Measurements from ENCODE around the gene SART1. TPM values are rescaled to one million over a fixed set of nuclear protein-coding genes. Genes with fewer than 3 reads are reported as not detected.

SART1 gene
- total and polyA plus RNA-seq, 4 donors, result 13.6 to 24.3 (median 15.1) TPM

DNA sequence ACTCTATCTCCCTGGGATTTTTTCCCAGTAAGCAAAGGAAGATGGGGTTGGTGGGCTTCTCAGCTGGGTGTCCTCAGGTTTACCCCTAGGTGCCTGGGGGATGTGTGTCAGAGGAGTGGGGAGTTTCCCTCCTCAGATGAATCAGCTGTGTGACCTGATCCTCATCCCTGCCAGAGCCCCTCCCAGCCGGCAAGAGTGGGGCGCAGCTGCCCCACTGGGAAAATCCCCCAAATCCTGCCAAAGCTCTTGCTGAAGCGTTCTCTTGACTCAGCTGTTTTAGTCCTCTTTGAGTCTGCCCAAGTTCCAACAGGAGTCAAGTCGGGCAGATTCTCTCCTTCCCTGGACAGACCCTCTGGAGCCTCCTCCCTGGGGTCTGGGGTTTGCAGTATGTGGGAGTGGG lies 48.7 kb upstream of the SART1 start:
- H3K9ac ChIP-seq (ENCODE audit: low read depth in 1 of 2, low read length in 2 of 2), result no peak overlapping the region
- H3K4me1 ChIP-seq (ENCODE audit: control insufficient read depth in 4 of 4, insufficient read depth in 4 of 4, low read length in 3 of 4), result peaks cover 3 to 17% (median 7%) of the 10 kb centered on the region in 4 donors
- H3K4me3 ChIP-seq (ENCODE audit: low read depth in 1 of 3, low read length in 3 of 3), result no peak overlapping the region
- H3K27ac ChIP-seq (ENCODE audit: low read depth in 1 of 2, low read length in 2 of 2), result no peak overlapping the region
- no peaks in the 10 kb centered on the region for H3K36me3 ChIP-seq (ENCODE audit: control insufficient read depth in 4 of 4, insufficient read depth in 3 of 4, low read depth in 1 of 4, low read length in 3 of 4)
- no peak for DNase-seq (ENCODE audit: low spot score)
- H3K27me3 ChIP-seq (ENCODE audit: control insufficient read depth in 4 of 4, insufficient read depth in 4 of 4, low read length in 3 of 4), result no peaks in the 10 kb centered on the region
- H3K9me3 ChIP-seq (ENCODE audit: control insufficient read depth in 4 of 4, low read length in 3 of 4), result no peaks in the 10 kb centered on the region
- TF ChIP-seq, protein P1, sequence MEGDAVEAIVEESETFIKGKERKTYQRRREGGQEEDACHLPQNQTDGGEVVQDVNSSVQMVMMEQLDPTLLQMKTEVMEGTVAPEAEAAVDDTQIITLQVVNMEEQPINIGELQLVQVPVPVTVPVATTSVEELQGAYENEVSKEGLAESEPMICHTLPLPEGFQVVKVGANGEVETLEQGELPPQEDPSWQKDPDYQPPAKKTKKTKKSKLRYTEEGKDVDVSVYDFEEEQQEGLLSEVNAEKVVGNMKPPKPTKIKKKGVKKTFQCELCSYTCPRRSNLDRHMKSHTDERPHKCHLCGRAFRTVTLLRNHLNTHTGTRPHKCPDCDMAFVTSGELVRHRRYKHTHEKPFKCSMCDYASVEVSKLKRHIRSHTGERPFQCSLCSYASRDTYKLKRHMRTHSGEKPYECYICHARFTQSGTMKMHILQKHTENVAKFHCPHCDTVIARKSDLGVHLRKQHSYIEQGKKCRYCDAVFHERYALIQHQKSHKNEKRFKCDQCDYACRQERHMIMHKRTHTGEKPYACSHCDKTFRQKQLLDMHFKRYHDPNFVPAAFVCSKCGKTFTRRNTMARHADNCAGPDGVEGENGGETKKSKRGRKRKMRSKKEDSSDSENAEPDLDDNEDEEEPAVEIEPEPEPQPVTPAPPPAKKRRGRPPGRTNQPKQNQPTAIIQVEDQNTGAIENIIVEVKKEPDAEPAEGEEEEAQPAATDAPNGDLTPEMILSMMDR (IDR thresholded peaks at IDR 0.05; ENCODE audit: low read depth, low read length, missing input control), result no peak
- TF ChIP-seq YY1 (IDR thresholded peaks at IDR 0.05), result no peak
- TF ChIP-seq HNF4A (conservative IDR thresholded peaks at IDR 0.05), result no peak
- TF ChIP-seq, protein P2, sequence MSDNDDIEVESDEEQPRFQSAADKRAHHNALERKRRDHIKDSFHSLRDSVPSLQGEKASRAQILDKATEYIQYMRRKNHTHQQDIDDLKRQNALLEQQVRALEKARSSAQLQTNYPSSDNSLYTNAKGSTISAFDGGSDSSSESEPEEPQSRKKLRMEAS (IDR thresholded peaks at IDR 0.05), result no peak
- no peak for TF ChIP-seq GABPA (IDR thresholded peaks at IDR 0.05 in 1 of 2, conservative IDR thresholded peaks at IDR 0.05 in 1 of 2)
- TF ChIP-seq TAF1 (conservative IDR thresholded peaks at IDR 0.05), result no peak
- no peak for TF ChIP-seq SP1 (IDR thresholded peaks at IDR 0.05)
- no peak for TF ChIP-seq HNF4G (IDR thresholded peaks at IDR 0.05)
- no peak for TF ChIP-seq NR2F2 (IDR thresholded peaks at IDR 0.05)
- TF ChIP-seq, protein P3, sequence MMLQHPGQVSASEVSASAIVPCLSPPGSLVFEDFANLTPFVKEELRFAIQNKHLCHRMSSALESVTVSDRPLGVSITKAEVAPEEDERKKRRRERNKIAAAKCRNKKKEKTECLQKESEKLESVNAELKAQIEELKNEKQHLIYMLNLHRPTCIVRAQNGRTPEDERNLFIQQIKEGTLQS (IDR thresholded peaks at IDR 0.05), result no peak
- TF ChIP-seq EGR1 (IDR thresholded peaks at IDR 0.05; ENCODE audit: low read depth in 2 of 2), result no peak
- TF ChIP-seq JUND (IDR thresholded peaks at IDR 0.05), result no peak
- TF ChIP-seq RAD21 (IDR thresholded peaks at IDR 0.05), result no peak
- no peak for TF ChIP-seq RXRA (IDR thresholded peaks at IDR 0.05)
- TF ChIP-seq FOXA2 (IDR thresholded peaks at IDR 0.05), result no peak
- TF ChIP-seq, protein P4, sequence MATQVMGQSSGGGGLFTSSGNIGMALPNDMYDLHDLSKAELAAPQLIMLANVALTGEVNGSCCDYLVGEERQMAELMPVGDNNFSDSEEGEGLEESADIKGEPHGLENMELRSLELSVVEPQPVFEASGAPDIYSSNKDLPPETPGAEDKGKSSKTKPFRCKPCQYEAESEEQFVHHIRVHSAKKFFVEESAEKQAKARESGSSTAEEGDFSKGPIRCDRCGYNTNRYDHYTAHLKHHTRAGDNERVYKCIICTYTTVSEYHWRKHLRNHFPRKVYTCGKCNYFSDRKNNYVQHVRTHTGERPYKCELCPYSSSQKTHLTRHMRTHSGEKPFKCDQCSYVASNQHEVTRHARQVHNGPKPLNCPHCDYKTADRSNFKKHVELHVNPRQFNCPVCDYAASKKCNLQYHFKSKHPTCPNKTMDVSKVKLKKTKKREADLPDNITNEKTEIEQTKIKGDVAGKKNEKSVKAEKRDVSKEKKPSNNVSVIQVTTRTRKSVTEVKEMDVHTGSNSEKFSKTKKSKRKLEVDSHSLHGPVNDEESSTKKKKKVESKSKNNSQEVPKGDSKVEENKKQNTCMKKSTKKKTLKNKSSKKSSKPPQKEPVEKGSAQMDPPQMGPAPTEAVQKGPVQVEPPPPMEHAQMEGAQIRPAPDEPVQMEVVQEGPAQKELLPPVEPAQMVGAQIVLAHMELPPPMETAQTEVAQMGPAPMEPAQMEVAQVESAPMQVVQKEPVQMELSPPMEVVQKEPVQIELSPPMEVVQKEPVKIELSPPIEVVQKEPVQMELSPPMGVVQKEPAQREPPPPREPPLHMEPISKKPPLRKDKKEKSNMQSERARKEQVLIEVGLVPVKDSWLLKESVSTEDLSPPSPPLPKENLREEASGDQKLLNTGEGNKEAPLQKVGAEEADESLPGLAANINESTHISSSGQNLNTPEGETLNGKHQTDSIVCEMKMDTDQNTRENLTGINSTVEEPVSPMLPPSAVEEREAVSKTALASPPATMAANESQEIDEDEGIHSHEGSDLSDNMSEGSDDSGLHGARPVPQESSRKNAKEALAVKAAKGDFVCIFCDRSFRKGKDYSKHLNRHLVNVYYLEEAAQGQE (IDR thresholded peaks at IDR 0.05), result no peak
- TF ChIP-seq, protein P5, sequence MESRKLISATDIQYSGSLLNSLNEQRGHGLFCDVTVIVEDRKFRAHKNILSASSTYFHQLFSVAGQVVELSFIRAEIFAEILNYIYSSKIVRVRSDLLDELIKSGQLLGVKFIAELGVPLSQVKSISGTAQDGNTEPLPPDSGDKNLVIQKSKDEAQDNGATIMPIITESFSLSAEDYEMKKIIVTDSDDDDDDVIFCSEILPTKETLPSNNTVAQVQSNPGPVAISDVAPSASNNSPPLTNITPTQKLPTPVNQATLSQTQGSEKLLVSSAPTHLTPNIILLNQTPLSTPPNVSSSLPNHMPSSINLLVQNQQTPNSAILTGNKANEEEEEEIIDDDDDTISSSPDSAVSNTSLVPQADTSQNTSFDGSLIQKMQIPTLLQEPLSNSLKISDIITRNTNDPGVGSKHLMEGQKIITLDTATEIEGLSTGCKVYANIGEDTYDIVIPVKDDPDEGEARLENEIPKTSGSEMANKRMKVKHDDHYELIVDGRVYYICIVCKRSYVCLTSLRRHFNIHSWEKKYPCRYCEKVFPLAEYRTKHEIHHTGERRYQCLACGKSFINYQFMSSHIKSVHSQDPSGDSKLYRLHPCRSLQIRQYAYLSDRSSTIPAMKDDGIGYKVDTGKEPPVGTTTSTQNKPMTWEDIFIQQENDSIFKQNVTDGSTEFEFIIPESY (IDR thresholded peaks at IDR 0.05), result no peak
- TF ChIP-seq FOXA1 (IDR thresholded peaks at IDR 0.05), result no peak
- 63% methylated on average over 4 of the region's 4 CpGs for WGBS
